ENCODE measurements around the gene C15orf40. TPM values are rescaled to one million over a fixed set of nuclear protein-coding genes. Genes with fewer than 3 reads are reported as not detected.

The C15orf40 gene
- total and polyA plus RNA-seq, 2 of the 13 experiments (the other 11 are each of a cell fraction or from before 2014, with no cell fraction given), result 24.0 to 26.3 TPM

DNA sequence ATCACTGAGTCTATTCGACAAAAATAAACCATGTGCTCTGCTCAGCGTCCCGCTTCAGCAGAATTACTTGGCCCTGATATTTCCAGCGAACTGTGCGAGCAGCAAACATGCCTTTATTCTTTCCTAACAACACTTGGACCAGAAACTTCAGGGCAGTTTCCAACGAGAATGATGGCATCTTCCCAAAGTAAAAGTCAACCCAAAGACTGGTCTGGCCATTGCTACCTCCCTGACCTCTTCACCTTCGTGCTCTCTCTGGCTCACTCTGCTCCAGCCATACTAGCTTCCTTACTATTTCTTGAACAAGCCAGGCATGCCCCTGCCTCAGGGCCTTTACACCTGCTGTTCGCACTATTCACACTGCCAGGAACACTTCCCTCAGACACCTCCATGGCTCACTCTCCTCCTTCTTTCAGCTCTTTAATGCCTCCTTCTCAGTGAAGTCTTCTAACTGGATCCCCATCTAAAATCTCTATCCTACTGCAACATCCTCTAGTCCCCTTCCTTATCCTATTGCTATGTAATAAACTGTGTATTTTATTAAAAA lies 65.2 kb downstream of the C15orf40 start:
- Histone ChIP-seq H3K4me1 (ENCODE audit: insufficient read depth, low read length) (peaks cover 24% of the 10 kb centered on the region), H3K4me3 (replicated peaks in 1 of 3; ENCODE audit: insufficient read depth in 1 of 3, low read depth in 2 of 3, low read length in 3 of 3) (no peak overlapping the region), H3K27ac (ENCODE audit: extremely low read length, insufficient read depth, low read length) (no peak overlapping the region), H3K9me3 (ENCODE audit: low read length) (no peaks in the 10 kb centered on the region), H3K36me3 (replicated peaks in 1 of 2; ENCODE audit: control insufficient read depth in 1 of 2, insufficient read depth in 2 of 2, low read length in 2 of 2) (no peaks in the 10 kb centered on the region), H3K27me3 (ENCODE audit: control insufficient read depth in 1 of 2, insufficient read depth in 2 of 2, low read length in 2 of 2) (peaks cover 0 to under 1% of the 10 kb centered on the region in 2 experiments; a peak in 1 of 5 replicates), H4K20me1 (ENCODE audit: insufficient read depth, low read length) (no peaks in the 10 kb centered on the region), H3K9ac (ENCODE audit: insufficient read depth, low read depth, low read length) (no peak overlapping the region), H3K79me2 (ENCODE audit: insufficient read depth, low read length) (no peaks in the 10 kb centered on the region), H3K4me2 (ENCODE audit: low read depth, low read length) (no peak overlapping the region), H2AFZ (ENCODE audit: low read length) (no peak overlapping the region)
- WGBS (ENCODE audit: low lambda C conversion rate), result 62% methylated on average over 8 of the region's 8 CpGs
- ChIA-PET CTCF (ENCODE audit: low intra/inter-chr PET ratio, low total read pairs) (no interaction called here), POLR2A (no interaction called here)
- in situ Hi-C loops (cut with HindIII; ENCODE audit: extremely low pct_ligation_motif_present, low pct_unique_long_range_greater_than_20kb), result no loop called here
- FAIRE-seq, result no peak
- ATAC-seq, result no peak
- intact Hi-C loops (cut with micrococcal nuclease; ENCODE audit: unreplicated experiment), result no loop called here
- no TSS peak for BruUV-seq (replicated peaks)
- DNase-seq (ENCODE audit: low spot score), result no peak
- TF ChIP-seq TRAFD1 (CRISPR knock-in tag; IDR thresholded peaks at IDR 0.05; ENCODE audit: borderline replicate concordance) (no peak), ZNF550 (CRISPR knock-in tag; IDR thresholded peaks at IDR 0.05; ENCODE audit: borderline replicate concordance) (no peak), DMTF1 (CRISPR knock-in tag; IDR thresholded peaks at IDR 0.05) (no peak), ZGPAT (CRISPR knock-in tag; IDR thresholded peaks at IDR 0.05) (no peak), CBX1 (IDR thresholded peaks at IDR 0.05; ENCODE audit: low read depth) (no peak), RARA (CRISPR knock-in tag; IDR thresholded peaks at IDR 0.05) (no peak), ZNF10 (CRISPR knock-in tag; IDR thresholded peaks at IDR 0.05; ENCODE audit: borderline replicate concordance, low read depth) (no peak), ZNF772 (CRISPR knock-in tag; IDR thresholded peaks at IDR 0.05) (no peak), ZNF773 (CRISPR knock-in tag; IDR thresholded peaks at IDR 0.05; ENCODE audit: borderline replicate concordance) (no peak), ZNF615 (CRISPR knock-in tag; IDR thresholded peaks at IDR 0.05; ENCODE audit: borderline replicate concordance) (no peak), HDAC6 (IDR thresholded peaks at IDR 0.05; ENCODE audit: low read depth, low read length) (no peak), ZKSCAN1 (IDR thresholded peaks at IDR 0.05; ENCODE audit: low read length) (no peak), XRCC5 (optimal IDR thresholded peaks at IDR 0.05; ENCODE audit: low read length) (no peak), NPAS2 (CRISPR knock-in tag; IDR thresholded peaks at IDR 0.05; ENCODE audit: borderline replicate concordance) (no peak), GZF1 (CRISPR knock-in tag; IDR thresholded peaks at IDR 0.05) (no peak), ZNF30 (CRISPR knock-in tag; IDR thresholded peaks at IDR 0.05) (no peak), ZNF333 (CRISPR knock-in tag; IDR thresholded peaks at IDR 0.05; ENCODE audit: borderline replicate concordance) (no peak), SMARCC2 (IDR thresholded peaks at IDR 0.05) (no peak), RFXANK (CRISPR knock-in tag; IDR thresholded peaks at IDR 0.05) (no peak)

All from HepG2 (cell line).